ENCODE measurements around the gene PDZD2.

DNA sequence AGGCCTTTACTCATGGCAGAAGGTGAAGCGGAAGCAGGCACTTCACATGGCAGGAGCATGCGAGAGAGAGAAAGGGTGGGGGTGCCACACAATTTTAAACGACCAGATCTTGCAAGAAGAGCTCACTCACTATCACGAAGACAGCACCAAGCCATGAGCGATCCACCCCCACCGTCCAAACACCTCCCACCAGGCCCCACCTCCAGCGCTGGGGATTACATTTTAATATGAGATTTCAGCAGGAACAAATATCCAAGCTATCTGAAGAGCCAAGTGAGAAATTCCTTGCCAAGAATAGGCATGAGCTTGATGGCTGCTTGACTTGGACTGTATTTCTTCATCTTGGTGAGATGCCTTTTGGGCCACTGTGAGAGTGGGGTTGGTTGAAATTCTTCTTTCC, 88.0 kb downstream of the PDZD2 start:
- TF ChIP-seq, protein P1, sequence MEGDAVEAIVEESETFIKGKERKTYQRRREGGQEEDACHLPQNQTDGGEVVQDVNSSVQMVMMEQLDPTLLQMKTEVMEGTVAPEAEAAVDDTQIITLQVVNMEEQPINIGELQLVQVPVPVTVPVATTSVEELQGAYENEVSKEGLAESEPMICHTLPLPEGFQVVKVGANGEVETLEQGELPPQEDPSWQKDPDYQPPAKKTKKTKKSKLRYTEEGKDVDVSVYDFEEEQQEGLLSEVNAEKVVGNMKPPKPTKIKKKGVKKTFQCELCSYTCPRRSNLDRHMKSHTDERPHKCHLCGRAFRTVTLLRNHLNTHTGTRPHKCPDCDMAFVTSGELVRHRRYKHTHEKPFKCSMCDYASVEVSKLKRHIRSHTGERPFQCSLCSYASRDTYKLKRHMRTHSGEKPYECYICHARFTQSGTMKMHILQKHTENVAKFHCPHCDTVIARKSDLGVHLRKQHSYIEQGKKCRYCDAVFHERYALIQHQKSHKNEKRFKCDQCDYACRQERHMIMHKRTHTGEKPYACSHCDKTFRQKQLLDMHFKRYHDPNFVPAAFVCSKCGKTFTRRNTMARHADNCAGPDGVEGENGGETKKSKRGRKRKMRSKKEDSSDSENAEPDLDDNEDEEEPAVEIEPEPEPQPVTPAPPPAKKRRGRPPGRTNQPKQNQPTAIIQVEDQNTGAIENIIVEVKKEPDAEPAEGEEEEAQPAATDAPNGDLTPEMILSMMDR (IDR thresholded peaks at IDR 0.05; ENCODE audit: low read depth, low read length) = no peak
- TF ChIP-seq EZH2phosphoT487 (IDR thresholded peaks at IDR 0.05; ENCODE audit: low read depth) = no peak

All from OCI-LY3 (cell line).